SK-N-SH (cell line): Measurements from ENCODE around the gene EVX1. TPM values are rescaled to one million over a fixed set of nuclear protein-coding genes. Genes with fewer than 3 reads are reported as not detected.

Experiments used
- CTCF ChIA-PET: fragments of 300-600, 350-600 bp; formaldehyde crosslinking; extraction: SDS; loops from one replicate; lab custom pipeline; 2021; lab: Yijun Ruan, JAX
- POLR2A ChIA-PET: fragments of 350-600 bp; sonication (Branson Sonifier 250); formaldehyde crosslinking; extraction: SDS; loops from one replicate; lab custom pipeline; 2020; ENCODE audit warnings: antibody characterized with exemption, inconsistent platforms; lab: Yijun Ruan, JAX
- DNase-seq: peaks from one replicate; pipeline ENCODE4 v3.0.0; 2012
- H2AFZ ChIP-seq: fragments of 200-600 bp; sonication (generic); 2 replicates; pipeline ENCODE4 v1.8.1; 2016; ENCODE audit warnings: antibody characterized with exemption, mild to moderate bottlenecking, low read depth
- H3F3A ChIP-seq: fragments of 200-600 bp; sonication (generic); replicated peaks from 2 replicates; pipeline ENCODE3; 2016; ENCODE audit warnings: antibody characterized with exemption, mild to moderate bottlenecking; ENCODE audit not compliant: insufficient read depth
- H3K27ac ChIP-seq, 2 experiments: fragments of 200-500 bp in 1 of 2; fragments of 200-600 bp in 1 of 2; sonication (Bioruptor generic) in 1 of 2; sonication (generic), shearing (Covaris generic) in 1 of 2; 2 replicates each; pipeline versions ENCODE4 v1.5.1 to v1.6.1; 2014 to 2016; ENCODE audit warnings: low read depth in 2 of 2, inconsistent platforms in 1 of 2, low read length in 1 of 2, mild to moderate bottlenecking in 1 of 2, mixed read lengths in 1 of 2
- H3K27me3 ChIP-seq: fragments of 200-600 bp; sonication (generic), shearing (Covaris generic); 2 replicates; pipeline ENCODE4 v1.6.1; 2016; ENCODE audit warnings: mixed run types; ENCODE audit not compliant: insufficient read depth
- H3K36me3 ChIP-seq, 2 experiments: fragments of 200-500 bp in 1 of 2; fragments of 200-600 bp in 1 of 2; sonication (Bioruptor generic) in 1 of 2; sonication (generic) in 1 of 2; replicated peaks in 1 of 2; 2 replicates each; pipeline versions ENCODE3 to v1.5.1; 2014 to 2016; ENCODE audit warnings: low read length in 1 of 2, mild to moderate bottlenecking in 1 of 2; ENCODE audit not compliant: insufficient read depth in 2 of 2, control insufficient read depth in 1 of 2
- H3K4me1 ChIP-seq, 2 experiments: fragments of 200-500 bp in 1 of 2; fragments of 200-600 bp in 1 of 2; sonication (Bioruptor generic) in 1 of 2; sonication (generic), shearing (Covaris generic) in 1 of 2; 2 replicates each; pipeline versions ENCODE4 v1.5.1 to v1.6.1; 2014 to 2016; ENCODE audit warnings: low read depth in 1 of 2, low read length in 1 of 2, mixed run types in 1 of 2; ENCODE audit not compliant: insufficient read depth in 2 of 2, control insufficient read depth in 1 of 2
- H3K4me2 ChIP-seq: fragments of 200-600 bp; sonication (generic), shearing (Covaris generic); 2 replicates; pipeline ENCODE4 v1.6.1; 2017; ENCODE audit warnings: mixed run types
- H3K4me3 ChIP-seq, 2 experiments: fragments of 200-500 bp in 1 of 2; fragments of 200-600 bp in 1 of 2; sonication (Bioruptor generic) in 1 of 2; sonication (generic), shearing (Covaris generic) in 1 of 2; 2 replicates each; pipeline versions ENCODE4 v1.5.1 to v1.8.1; 2014 to 2016; ENCODE audit warnings: low read depth in 2 of 2, inconsistent platforms in 1 of 2, low read length in 1 of 2, mild to moderate bottlenecking in 1 of 2, mixed read lengths in 1 of 2, moderate library complexity in 1 of 2
- H3K79me2 ChIP-seq: fragments of 200-600 bp; sonication (generic); 2 replicates; pipeline ENCODE4 v1.8.1; 2017; ENCODE audit warnings: mild to moderate bottlenecking; ENCODE audit not compliant: insufficient read depth
- H3K9ac ChIP-seq: fragments of 200-600 bp; sonication (generic); 2 replicates; pipeline ENCODE4 v1.6.1; 2017; ENCODE audit warnings: mixed run types
- H3K9me2 ChIP-seq: fragments of 200-600 bp; sonication (generic); 2 replicates; pipeline ENCODE4 v1.6.1; 2017; ENCODE audit warnings: mixed run types
- H3K9me3 ChIP-seq: fragments of 200-600 bp; sonication (generic); 2 replicates; pipeline ENCODE4 v1.6.1; 2017; ENCODE audit warnings: mixed run types, mild to moderate bottlenecking, moderate library complexity
- H4K20me1 ChIP-seq: fragments of 200-600 bp; sonication (generic); 2 replicates; pipeline ENCODE4 v1.6.1; 2017; ENCODE audit warnings: mild to moderate bottlenecking, mixed run types; ENCODE audit not compliant: insufficient read depth
- ELF1 ChIP-seq: IDR thresholded peaks from 2 replicates; pipeline ENCODE4 v1.4.0; 2012
- EZH2phosphoT487 ChIP-seq: fragments of 200-600 bp; sonication (generic); IDR thresholded peaks from 2 replicates; pipeline ENCODE4 v1.6.1; 2017; ENCODE audit warnings: low read depth, mixed run types, mild to moderate bottlenecking, antibody characterized with exemption, moderate library complexity, borderline replicate concordance
- FOSL2 ChIP-seq: IDR thresholded peaks from 2 replicates; pipeline ENCODE4 v1.4.0; 2012; ENCODE audit warnings: low read depth, mild to moderate bottlenecking, moderate library complexity, borderline replicate concordance
- FOXM1 ChIP-seq: IDR thresholded peaks from 2 replicates; pipeline ENCODE4 v1.4.0; 2012; ENCODE audit warnings: low read depth, mild to moderate bottlenecking
- GATA2 ChIP-seq: sonication (generic); formaldehyde crosslinking; IDR thresholded peaks from 2 replicates; pipeline ENCODE4 v1.5.0; 2020; ENCODE audit warnings: mild to moderate bottlenecking, missing genetic modification reagents
- JUND ChIP-seq: IDR thresholded peaks from 2 replicates; pipeline ENCODE4 v1.4.0; 2012
- MAX ChIP-seq: IDR thresholded peaks from 2 replicates; pipeline ENCODE4 v1.4.0; 2012; ENCODE audit warnings: low read depth
- MEF2A ChIP-seq: IDR thresholded peaks from 2 replicates; pipeline ENCODE4 v1.4.0; 2012; ENCODE audit warnings: low read depth, borderline replicate concordance
- PBX3 ChIP-seq: IDR thresholded peaks from 2 replicates; pipeline ENCODE4; 2012
- POLR2AphosphoS5 ChIP-seq: IDR thresholded peaks from 2 replicates; pipeline ENCODE4 v1.6.1; 2012; ENCODE audit warnings: low read depth, low read length
- USF1 ChIP-seq: IDR thresholded peaks from 2 replicates; pipeline ENCODE4 v1.4.0; 2012; ENCODE audit warnings: low read depth, borderline replicate concordance
- YY1 ChIP-seq: IDR thresholded peaks from 2 replicates; pipeline ENCODE4 v1.4.0; 2012; ENCODE audit warnings: low read depth, mild to moderate bottlenecking
- ZBTB33 ChIP-seq: IDR thresholded peaks from 2 replicates; pipeline ENCODE4 v1.4.0; 2012; ENCODE audit warnings: low read depth, borderline replicate concordance
- WGBS: methylation state at CpG from one replicate; pipeline ENCODE4 v1.1.6; 2017; ENCODE audit warnings: low lambda C conversion rate; 5-methylcytosine and 5-hydroxymethylcytosine counted together
- polyA plus RNA-seq, 3 experiments: library from polyadenylated mRNA; depleted of rRNA; stranded (reverse); fragments of >200 nt; gene quantifications; 2 replicates each; pipeline ENCODE4 v1.2.3, GENCODE V29; 2012

EVX1 gene
- polyA plus RNA-seq, 1 of the 3 experiments (the other 2 are of a cell fraction): not detected

GRCh38 chr7:27260211-27260610, 17.6 kb downstream of the EVX1 start:
- H3K4me3 ChIP-seq: no peak overlapping the region
- no peak overlapping the region for H3K4me2 ChIP-seq
- no peak overlapping the region for H3K9ac ChIP-seq
- H3K27me3 ChIP-seq: peaks cover 73% of the 10 kb centered on the region
- no peak overlapping the region for H3K27ac ChIP-seq
- no peaks in the 10 kb centered on the region for H3K9me3 ChIP-seq
- TF ChIP-seq JUND (no peak), FOXM1 (no peak), EZH2phosphoT487 (no peak), PBX3 (no peak), GATA2 (CRISPR knock-in tag) (no peak), ELF1 (no peak), YY1 (no peak), POLR2AphosphoS5 (no peak), MAX (no peak), MEF2A (no peak)
- TF ChIP-seq, all 33 proteins: peak for 0
- no peaks in the 10 kb centered on the region for H3K36me3 ChIP-seq
- DNase-seq: no peak
- H3F3A ChIP-seq: no peaks in the 10 kb centered on the region
- no peak overlapping the region for H2AFZ ChIP-seq
- ChIA-PET POLR2A (no interaction called here), CTCF (interaction anchor here (0.6 to 1.4 kb wide), 3 partner anchors 29 to 99 kb away, joined by 3 read pairs; no protein-coding TSS in a partner anchor)
- 10% methylated on average over 5 of the region's 5 CpGs for WGBS
- H3K9me2 ChIP-seq: no peaks in the 10 kb centered on the region
- no peaks in the 10 kb centered on the region for H4K20me1 ChIP-seq
- H3K79me2 ChIP-seq: no peaks in the 10 kb centered on the region
- H3K4me1 ChIP-seq: no peaks in the 10 kb centered on the region

GRCh38 chr7:27262121-27262520, 19.5 kb downstream of the EVX1 start:
- Histone ChIP-seq H3K4me2 (no peak overlapping the region), H3K4me3 (no peak overlapping the region), H3K9me3 (no peaks in the 10 kb centered on the region), H3K9me2 (no peaks in the 10 kb centered on the region), H3K27me3 (peaks cover 69% of the 10 kb centered on the region), H3F3A (no peaks in the 10 kb centered on the region), H3K27ac (no peak overlapping the region), H3K79me2 (no peaks in the 10 kb centered on the region), H3K4me1 (no peaks in the 10 kb centered on the region), H3K36me3 (no peaks in the 10 kb centered on the region), H3K9ac (no peak overlapping the region), H2AFZ (no peak overlapping the region), H4K20me1 (no peaks in the 10 kb centered on the region)
- ChIA-PET CTCF (interaction anchor here (0.6 kb wide), 1 partner anchor 78 kb away, joined by 4 read pairs; no protein-coding TSS in a partner anchor), POLR2A (no interaction called here)
- TF ChIP-seq USF1: no peak
- no peak for TF ChIP-seq ZBTB33
- TF ChIP-seq FOSL2: 0 out of 2 replicates have a peak, but pooled peaks have one; percentile 4
- no peak for DNase-seq
- 13% methylated on average over 4 of the region's 4 CpGs for WGBS
